Right ventricle myocardium inferior (tissue), 1 donor: ENCODE measurements around the gene DNM3. TPM values are rescaled to one million over a fixed set of nuclear protein-coding genes. Genes with fewer than 3 reads are reported as not detected.

Experiments
- ATAC-seq: fragments of 200-7000 bp; cut with Tn5 transposase; one replicate; pipeline ENCODE4 v1.9.1; 2020; ENCODE audit warnings: mild to moderate bottlenecking, moderate library complexity
- DNase-seq: peaks from one replicate; pipeline ENCODE4 v3.0.0; 2021; ENCODE audit errors: missing footprints
- intact Hi-C: fragments of 100-400 bp; cut with DNase I; formaldehyde crosslinking; loops from one replicate; pipeline ENCODE4 v1.11.0; 2022
- microRNA-seq: library from miRNA; unstranded; fragments of <30 nt; microRNA quantifications from one replicate; pipeline ENCODE4 v1.2.0, GENCODE V29; 2020
- total RNA-seq: library from RNA; stranded (reverse); fragmentation: NEBNext Ultra II Directional; extraction: Animal tissue kit (Norgen Biotek cat#: 25700); gene quantifications from one replicate; pipeline ENCODE4 v1.2.1, GENCODE V29; 2021
- donor health status: DM: no; HTN: yes; CAD: no; lungs with severe emphysema.

The DNM3 gene
- total RNA-seq, 1 donor from 2014 or later = 1.8 TPM

- DNase-seq (no peak), ATAC-seq (no peak)
- intact Hi-C loops = no loop called here
Observed at GRCh38 chr1:172447641-172448040, 606.3 kb downstream of the DNM3 start.

DNA sequence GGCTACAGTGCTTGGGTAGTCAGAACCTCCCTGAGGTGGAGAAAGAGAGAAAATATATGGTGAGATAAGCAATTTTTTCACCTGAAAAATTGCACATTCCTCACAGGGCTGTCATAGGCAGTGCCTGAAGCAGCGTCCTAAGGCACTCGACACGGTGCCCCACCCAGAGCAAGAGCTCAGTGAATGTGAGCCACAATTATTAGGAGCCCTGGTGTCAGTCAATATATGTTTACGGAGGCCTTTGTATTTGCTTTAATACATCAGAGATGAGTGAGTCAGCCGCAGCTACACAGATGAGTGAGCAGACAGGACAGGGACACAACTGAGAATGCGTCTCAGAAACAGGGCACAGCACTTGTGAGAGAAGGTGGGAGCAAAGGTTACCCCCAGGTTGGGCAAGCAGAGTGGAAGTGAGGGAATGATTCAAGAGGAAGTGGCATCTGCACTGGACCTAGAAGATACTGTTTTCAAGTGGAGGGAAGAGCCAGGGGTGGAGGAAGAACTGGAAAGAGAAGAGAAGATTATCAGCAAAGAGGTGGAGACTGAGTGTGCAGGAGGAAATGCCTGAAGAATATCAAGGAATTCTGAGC is 607.8 kb downstream of the DNM3 start:
- DNase-seq = no peak
- intact Hi-C loops = no loop called here
- ATAC-seq = no peak

- intact Hi-C loops = loop anchor here (5.0 kb wide), 1 partner anchor 272 kb away; no protein-coding TSS in a partner anchor
- ATAC-seq (peak; percentile 83), DNase-seq (peak; percentile 78)
Observed at GRCh38 chr1:172449585-172450523, 608.6 kb downstream of the DNM3 start.

DNA sequence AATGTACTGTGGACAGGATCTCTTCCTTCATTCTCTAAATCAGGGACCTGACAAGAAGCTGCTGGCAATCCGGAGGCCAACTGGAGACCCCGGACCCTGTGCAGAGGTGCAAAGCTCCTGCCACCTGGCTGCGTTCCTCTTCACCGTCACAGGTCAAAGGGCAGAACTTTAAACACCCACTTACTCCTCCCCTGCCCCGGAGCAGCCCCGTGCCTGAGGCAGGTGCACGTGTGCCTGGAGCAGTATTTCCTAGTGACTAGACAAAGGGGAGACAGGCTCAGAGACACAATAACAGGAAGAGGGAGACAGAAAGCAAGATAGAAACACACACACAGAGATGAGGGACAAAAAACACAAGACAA is 609.2 kb downstream of the DNM3 start:
- intact Hi-C loops = loop anchor here (5.0 kb wide), 1 partner anchor 272 kb away; no protein-coding TSS in a partner anchor
- DNase-seq = no peak
- ATAC-seq = no peak

GRCh38 chr1:172451002-172451443 is 609.7 kb downstream of the DNM3 start:
- intact Hi-C loops = loop anchor here (5.0 kb wide), 1 partner anchor 271 kb away; no protein-coding TSS in a partner anchor
- DNase-seq = no peak
- ATAC-seq = no peak

DNA sequence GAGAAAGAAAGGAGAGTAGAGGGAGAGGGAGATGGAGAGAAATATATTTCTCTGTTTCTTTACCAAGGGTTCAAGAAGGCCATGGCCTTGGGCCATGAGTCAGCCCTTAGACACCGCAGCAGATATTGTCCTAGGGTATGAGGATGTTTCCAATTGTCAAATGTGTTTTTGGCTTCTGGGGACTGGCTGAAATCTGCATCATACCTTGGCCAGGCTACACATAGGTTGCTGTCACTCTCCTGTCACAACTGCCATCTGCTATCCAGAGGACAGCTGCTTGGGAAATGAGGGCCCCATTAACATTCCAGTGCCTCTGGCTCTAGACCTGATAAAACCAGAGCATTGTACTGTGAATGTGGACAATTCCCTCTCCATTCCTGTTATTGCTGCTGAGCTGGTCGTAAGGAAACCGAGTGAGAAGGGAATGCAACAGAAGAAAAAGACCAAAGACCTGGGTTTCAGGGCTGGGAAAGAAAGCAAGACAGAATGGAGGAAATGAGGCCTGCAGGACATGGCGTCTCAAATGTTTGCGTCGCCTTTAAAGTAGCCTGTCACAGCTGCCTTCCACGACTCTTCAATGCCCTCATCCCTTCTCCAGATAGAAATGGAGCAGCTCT is 611.3 kb downstream of the DNM3 start:
- intact Hi-C loops = loop anchor here (1.0 to 5.0 kb wide), 2 partner anchors 80 to 270 kb away; no protein-coding TSS in a partner anchor
- DNase-seq (no peak), ATAC-seq (peak; percentile 80)

DNA sequence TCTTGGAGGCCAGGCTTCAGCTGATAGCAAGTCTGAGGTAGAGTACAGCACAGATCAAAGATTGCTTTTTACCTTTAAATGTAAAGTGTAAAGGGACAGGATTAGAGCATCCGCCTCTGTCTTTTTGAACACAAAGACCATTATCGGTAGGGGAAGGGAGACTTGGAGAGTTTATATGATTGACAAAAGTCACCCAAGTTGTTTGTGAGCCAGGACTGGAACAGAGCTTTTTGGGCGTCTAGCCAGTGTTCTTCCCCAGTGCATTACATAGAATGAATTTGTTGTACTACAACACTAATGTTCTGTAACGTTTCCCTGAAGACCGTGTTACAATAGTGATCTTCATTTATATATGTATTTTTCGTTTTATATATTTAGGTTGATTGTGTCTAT is 611.9 kb downstream of the DNM3 start:
- DNase-seq (no peak), ATAC-seq (no peak)
- intact Hi-C loops = loop anchor here (5.0 kb wide), 1 partner anchor 269 kb away; no protein-coding TSS in a partner anchor

DNA sequence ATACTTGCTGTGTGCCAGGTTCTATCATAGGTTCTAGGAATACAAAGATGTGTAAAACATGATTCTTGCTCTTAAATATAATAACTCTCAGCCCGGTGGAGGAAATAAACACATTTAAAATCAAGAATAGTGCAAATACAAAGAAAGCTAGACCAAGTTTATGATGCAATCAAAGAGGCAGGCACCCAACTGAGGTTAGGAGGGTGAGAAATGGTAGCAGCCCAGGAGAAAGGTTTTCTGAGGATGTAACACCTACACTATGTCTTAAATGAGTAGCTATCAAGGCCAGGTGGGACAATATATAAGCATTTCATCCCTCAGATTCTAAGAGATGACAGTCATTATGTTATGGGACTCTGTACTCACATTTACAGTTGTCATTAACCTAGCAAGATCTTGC is 612.3 kb downstream of the DNM3 start:
- intact Hi-C loops = loop anchor here (5.0 kb wide), 1 partner anchor 269 kb away; no protein-coding TSS in a partner anchor
- DNase-seq (no peak), ATAC-seq (no peak)

DNA sequence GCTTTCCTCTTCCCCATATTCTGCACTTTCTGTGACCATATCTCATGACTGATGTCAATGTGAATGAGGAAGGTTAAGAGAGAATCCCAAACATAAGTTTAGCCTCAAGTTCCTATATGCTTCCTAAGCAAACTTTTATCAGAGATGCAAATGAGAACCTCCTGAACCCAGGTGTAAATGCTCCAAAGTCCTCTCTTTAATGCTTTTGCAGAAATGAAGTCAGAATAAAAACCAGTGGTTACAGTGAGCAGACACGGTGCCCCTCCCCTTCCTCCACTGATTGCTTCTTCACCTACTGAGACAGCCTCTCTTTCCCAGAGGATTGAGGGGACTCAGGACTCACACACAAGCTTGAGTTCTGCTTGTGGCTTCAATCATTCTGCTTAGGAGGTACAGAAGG is 614.2 kb downstream of the DNM3 start:
- no peak for DNase-seq
- no peak for ATAC-seq
- intact Hi-C loops = no loop called here

DNA sequence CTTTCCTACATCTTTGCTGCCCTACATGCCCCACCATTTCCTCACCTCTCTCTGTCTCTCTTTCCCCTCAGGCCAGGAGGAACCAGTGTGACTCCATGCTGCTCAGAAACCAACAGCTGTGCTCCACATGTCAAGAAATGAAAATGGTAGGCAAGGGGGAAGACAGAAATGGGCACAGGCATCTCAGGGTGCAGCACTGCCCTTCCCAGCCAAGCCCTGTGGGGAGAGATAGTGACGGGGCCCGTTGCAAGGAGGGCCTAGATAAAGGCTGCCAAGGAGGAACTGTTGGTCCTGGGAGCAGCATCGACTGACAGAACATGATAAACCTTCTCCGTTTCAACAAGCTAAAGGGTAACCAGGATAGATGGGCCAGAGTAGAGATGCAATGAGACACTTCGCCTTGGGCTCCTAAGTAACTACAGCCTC is 615.1 kb downstream of the DNM3 start:
- no peak for ATAC-seq
- intact Hi-C loops = no loop called here
- DNase-seq = no peak

DNA sequence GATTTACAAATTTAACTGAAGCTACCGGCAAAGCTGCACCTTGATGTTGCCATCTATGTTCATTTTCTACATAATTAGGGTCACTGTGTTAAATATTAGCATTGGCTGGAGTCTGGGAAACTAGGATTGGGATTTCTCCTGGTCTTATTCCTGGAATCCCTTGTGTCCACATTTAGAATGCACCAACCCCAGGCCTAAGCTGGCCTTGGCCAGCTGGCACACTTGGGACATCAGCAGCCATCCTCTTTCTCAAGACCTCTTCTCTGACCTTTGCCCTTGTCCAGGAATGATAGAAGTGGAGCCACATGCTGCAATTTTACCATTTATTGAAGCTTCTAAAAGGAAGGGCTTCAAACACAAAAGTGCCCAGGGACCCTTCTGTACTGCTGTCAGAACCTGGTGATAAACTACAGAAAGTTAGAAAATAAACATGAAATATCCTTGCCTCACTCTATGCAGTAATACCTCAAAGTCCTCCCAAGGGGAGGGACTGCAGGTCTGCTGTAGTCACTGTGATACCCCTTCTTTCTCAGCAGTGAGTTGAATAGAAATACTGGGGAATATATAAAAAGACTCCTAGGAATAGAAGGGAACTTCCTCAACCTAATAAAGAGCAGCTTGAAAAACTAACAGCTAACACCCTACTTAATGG is 616.3 kb downstream of the DNM3 start:
- ATAC-seq (no peak), DNase-seq (no peak)
- intact Hi-C loops = no loop called here

DNA sequence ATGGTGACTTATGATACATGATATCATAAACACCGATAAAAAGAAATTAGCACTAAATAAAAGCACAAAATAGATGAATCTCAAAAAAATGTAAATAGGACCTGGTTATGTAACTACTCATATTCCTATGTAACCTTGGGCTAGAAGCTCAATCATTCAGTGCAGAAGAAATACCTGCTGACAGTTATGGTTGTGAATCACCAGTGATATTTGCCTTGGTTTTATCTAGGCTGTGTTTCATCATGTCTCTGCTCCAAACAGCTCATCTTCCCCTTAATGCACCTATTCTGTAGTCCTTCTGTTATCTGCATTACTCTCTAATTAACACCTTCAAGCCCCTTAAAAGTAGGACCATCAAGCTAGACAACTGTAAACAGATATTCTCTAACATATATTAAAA is 618.9 kb downstream of the DNM3 start:
- no peak for DNase-seq
- ATAC-seq = no peak
- intact Hi-C loops = no loop called here

DNA sequence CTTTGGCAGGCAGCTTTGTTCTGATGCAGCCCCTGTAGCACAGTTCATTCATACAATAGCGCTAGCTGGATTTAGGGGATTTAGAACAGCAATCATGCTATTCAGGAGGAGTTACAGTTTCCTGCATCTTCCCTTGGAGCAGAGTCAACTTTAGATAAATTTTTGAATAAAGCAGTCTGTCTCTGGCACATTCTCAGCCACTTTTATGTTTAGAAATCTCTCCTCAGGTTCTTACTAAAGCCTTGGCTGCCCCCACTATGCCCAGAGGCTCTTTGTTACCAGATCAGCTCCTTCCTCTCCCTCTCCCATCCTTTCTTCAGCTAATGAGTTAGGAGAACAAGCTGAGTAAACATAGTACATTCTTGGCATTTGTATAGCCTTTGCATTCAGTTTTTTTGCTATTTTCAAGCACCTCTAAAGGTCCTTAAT is 619.6 kb downstream of the DNM3 start:
- DNase-seq = no peak

More for the DNA sequence above, 619.6 kb downstream of the DNM3 start:
- intact Hi-C loops = no loop called here
- ATAC-seq = no peak

Small RNAs within 50 kb of the gene (microRNA-seq; reads per million reads assigned to microRNA genes)
- gene MIR199A2 (45.2 reads per million, percentile 43 among the genes with 10 or more reads in this experiment), gene MIR3120 (not detected)

Other genes with a start within 250 kb of the DNM3 start
- gene MYOCOS, start 219.3 kb upstream of the DNM3 start, total RNA-seq = not detected
- 5.3 TPM for gene MYOC, start 188.8 kb upstream of the DNM3 start, total RNA-seq
- gene VAMP4, start 99.4 kb upstream of the DNM3 start, total RNA-seq = 11.4 TPM
- 18.9 TPM for gene METTL13, start 59.8 kb upstream of the DNM3 start, total RNA-seq